AG20443 (cell line): Measurements from ENCODE around the gene AP5Z1.
"Not testable (repeated sequence)": the region's sequence is repeated elsewhere in the genome, so short reads cannot be mapped to it uniquely, and the experiment has no call there.

Experiments used
- DNase-seq: peaks from one replicate; pipeline ENCODE4 v3.0.0; 2012; ENCODE audit warnings: low spot score, mixed read lengths

The AP5Z1 gene

GRCh38 chr7:4788627-4789189, 13.3 kb downstream of the AP5Z1 start:
- no peak for DNase-seq

GRCh38 chr7:4789194-4790077, 14.0 kb downstream of the AP5Z1 start:
- no peak for DNase-seq

GRCh38 chr7:4790078-4790465, 14.6 kb downstream of the AP5Z1 start:
- DNase-seq = no peak

- DNase-seq = no peak
These were observed 15.1 kb downstream of the AP5Z1 start for GRCh38 chr7:4790516-4790991.

GRCh38 chr7:4791101-4791737, 15.8 kb downstream of the AP5Z1 start:
- DNase-seq = no peak

- peak; percentile 92 for DNase-seq
These were observed 16.5 kb downstream of the AP5Z1 start for GRCh38 chr7:4791738-4792536.

GRCh38 chr7:4792537-4793126, 17.2 kb downstream of the AP5Z1 start:
- no peak for DNase-seq

- not testable (repeated sequence) for DNase-seq
These were observed 18.1 kb downstream of the AP5Z1 start for GRCh38 chr7:4793385-4793993.

GRCh38 chr7:4794171-4794570, 18.7 kb downstream of the AP5Z1 start:
- DNase-seq = not testable (repeated sequence)

GRCh38 chr7:4794591-4795350, 19.3 kb downstream of the AP5Z1 start:
- no peak for DNase-seq

- no peak for DNase-seq
These were observed 21.0 kb downstream of the AP5Z1 start for GRCh38 chr7:4796453-4796852.

GRCh38 chr7:4797858-4798705, 22.7 kb downstream of the AP5Z1 start:
- DNase-seq = peak; percentile 84

GRCh38 chr7:4798706-4799235, 23.3 kb downstream of the AP5Z1 start:
- DNase-seq = no peak

GRCh38 chr7:4799508-4800268, 24.3 kb downstream of the AP5Z1 start:
- DNase-seq = peak; percentile 74

- DNase-seq = no peak
These were observed 25.1 kb downstream of the AP5Z1 start for GRCh38 chr7:4800487-4800886.

GRCh38 chr7:4800926-4801838, 25.8 kb downstream of the AP5Z1 start:
- DNase-seq = no peak

GRCh38 chr7:4801839-4802231, 26.4 kb downstream of the AP5Z1 start:
- no peak for DNase-seq
